KG1 (cell line): Measurements from ENCODE around the gene WFDC1.
"Not testable (repeated sequence)": the region's sequence is repeated elsewhere in the genome, so short reads cannot be mapped to it uniquely, and the experiment has no call there.

ENCODE experiments used
- DNase-seq: peaks from one replicate; lab custom pipeline; 2025; lab: John Stamatoyannopoulos, UW

The WFDC1 gene

GRCh38 chr16:84327926-84328505, 33.3 kb downstream of the WFDC1 start:
- no peak for DNase-seq

GRCh38 chr16:84329016-84329415, 34.3 kb downstream of the WFDC1 start:
- DNase-seq = no peak

- DNase-seq = no peak
Measured at GRCh38 chr16:84329843-84330684, 35.4 kb downstream of the WFDC1 start.

- no peak for DNase-seq
Measured at GRCh38 chr16:84330685-84331050, 36.0 kb downstream of the WFDC1 start.

GRCh38 chr16:84331998-84332780, 37.5 kb downstream of the WFDC1 start:
- no peak for DNase-seq

- no peak for DNase-seq
Measured at GRCh38 chr16:84332975-84333684, 38.5 kb downstream of the WFDC1 start.

GRCh38 chr16:84334058-84334457, 39.4 kb downstream of the WFDC1 start:
- no peak for DNase-seq

GRCh38 chr16:84334482-84334881, 39.8 kb downstream of the WFDC1 start:
- no peak for DNase-seq

GRCh38 chr16:84337236-84337635, 42.6 kb downstream of the WFDC1 start:
- DNase-seq = not testable (repeated sequence)

- no peak for DNase-seq
Measured at GRCh38 chr16:84339311-84339710, 44.6 kb downstream of the WFDC1 start.

GRCh38 chr16:84339766-84340165, 45.1 kb downstream of the WFDC1 start:
- DNase-seq = no peak

GRCh38 chr16:84340325-84341040, 45.8 kb downstream of the WFDC1 start:
- no peak for DNase-seq

- no peak for DNase-seq
Measured at GRCh38 chr16:84341528-84342295, 47.0 kb downstream of the WFDC1 start.

- DNase-seq = not testable (repeated sequence)
Measured at GRCh38 chr16:84343800-84344199, 49.1 kb downstream of the WFDC1 start.

- no peak for DNase-seq
Measured at GRCh38 chr16:84344781-84345180, 50.1 kb downstream of the WFDC1 start.

GRCh38 chr16:84347161-84347560, 52.5 kb downstream of the WFDC1 start:
- DNase-seq = no peak

GRCh38 chr16:84348386-84348888, 53.8 kb downstream of the WFDC1 start:
- DNase-seq = no peak

GRCh38 chr16:84349862-84350684, 55.4 kb downstream of the WFDC1 start:
- no peak for DNase-seq

GRCh38 chr16:84350685-84351400, 56.2 kb downstream of the WFDC1 start:
- no peak for DNase-seq
